RWPE1 (cell line): Measurements from ENCODE around the gene CD1E.

ENCODE experiments used
- CTCF ChIA-PET: fragments of 350-600 bp; sonication (Branson Sonifier 250); formaldehyde crosslinking; extraction: SDS; loops from one replicate; lab custom pipeline; 2021; lab: Yijun Ruan, JAX
- POLR2A ChIA-PET: fragments of 400-600 bp; formaldehyde crosslinking; extraction: SDS; loops from one replicate; lab custom pipeline; 2020; ENCODE audit warnings: antibody characterized with exemption; ENCODE audit not compliant: low non-redundant PET; lab: Yijun Ruan, JAX
- DNase-seq: peaks from one replicate; pipeline ENCODE4 v3.0.0; 2012; ENCODE audit warnings: low spot score
- H3K27ac ChIP-seq: fragments of 450-650 bp; 2 replicates; pipeline ENCODE4 v1.5.1; 2017
- TF ChIP-seq, protein P1 (sequence below): fragments of 450-650 bp; conservative IDR thresholded peaks from 2 replicates; pipeline ENCODE4 v1.5.1; 2017; ENCODE audit warnings: low read depth, mild to moderate bottlenecking

Gene CD1E

DNA sequence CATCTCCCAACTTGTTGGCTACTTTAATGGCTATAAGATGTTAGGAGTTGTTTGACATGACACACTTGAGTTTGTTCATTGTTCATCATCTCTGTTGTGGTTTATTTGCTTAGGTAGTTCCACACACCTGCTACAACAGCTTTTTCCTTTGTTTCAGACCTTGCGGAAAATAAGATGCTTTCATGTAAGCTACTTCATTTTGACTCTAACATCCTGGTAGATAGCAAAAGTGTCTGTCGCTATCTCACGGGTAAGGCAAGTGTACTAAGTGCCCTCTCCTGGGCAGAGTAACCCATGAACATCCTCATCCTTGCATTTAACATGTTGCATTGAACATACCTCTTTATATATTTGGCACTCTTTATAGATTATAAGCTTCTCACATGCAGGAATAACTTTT, 47.2 kb downstream of the CD1E start:
- TF ChIP-seq, protein P1, sequence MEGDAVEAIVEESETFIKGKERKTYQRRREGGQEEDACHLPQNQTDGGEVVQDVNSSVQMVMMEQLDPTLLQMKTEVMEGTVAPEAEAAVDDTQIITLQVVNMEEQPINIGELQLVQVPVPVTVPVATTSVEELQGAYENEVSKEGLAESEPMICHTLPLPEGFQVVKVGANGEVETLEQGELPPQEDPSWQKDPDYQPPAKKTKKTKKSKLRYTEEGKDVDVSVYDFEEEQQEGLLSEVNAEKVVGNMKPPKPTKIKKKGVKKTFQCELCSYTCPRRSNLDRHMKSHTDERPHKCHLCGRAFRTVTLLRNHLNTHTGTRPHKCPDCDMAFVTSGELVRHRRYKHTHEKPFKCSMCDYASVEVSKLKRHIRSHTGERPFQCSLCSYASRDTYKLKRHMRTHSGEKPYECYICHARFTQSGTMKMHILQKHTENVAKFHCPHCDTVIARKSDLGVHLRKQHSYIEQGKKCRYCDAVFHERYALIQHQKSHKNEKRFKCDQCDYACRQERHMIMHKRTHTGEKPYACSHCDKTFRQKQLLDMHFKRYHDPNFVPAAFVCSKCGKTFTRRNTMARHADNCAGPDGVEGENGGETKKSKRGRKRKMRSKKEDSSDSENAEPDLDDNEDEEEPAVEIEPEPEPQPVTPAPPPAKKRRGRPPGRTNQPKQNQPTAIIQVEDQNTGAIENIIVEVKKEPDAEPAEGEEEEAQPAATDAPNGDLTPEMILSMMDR: no peak
- ChIA-PET POLR2A (no interaction called here), CTCF (no interaction called here)
- no peak for DNase-seq
- no peak overlapping the region for H3K27ac ChIP-seq

DNA sequence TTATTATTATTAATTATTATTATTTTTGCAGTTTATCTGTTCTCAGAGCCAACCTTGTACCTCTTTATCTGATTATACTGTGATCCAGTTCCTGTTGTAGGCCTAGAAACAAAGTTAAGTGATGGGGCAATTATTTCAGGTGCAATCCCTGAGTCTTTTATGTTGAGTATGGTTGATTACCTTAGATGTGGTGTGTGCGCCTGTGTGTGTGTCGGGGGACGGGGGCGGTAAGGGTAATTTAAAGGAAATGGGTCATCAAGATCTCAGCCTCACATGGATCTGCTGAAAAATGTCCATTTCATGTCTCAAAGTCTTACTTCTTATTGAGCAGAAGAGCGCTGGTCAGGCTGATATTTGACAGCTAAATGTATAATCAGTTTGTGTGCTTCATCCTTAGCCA, 53.4 kb downstream of the CD1E start:
- H3K27ac ChIP-seq: no peak overlapping the region
- DNase-seq: no peak
- POLR2A ChIA-PET: no interaction called here
- TF ChIP-seq, protein P1: no peak
- CTCF ChIA-PET: no interaction called here
